ENCODE data around the gene ADAT3.
A peak's percentile ranks its signal among the peaks of the same experiment; 100 is the strongest.

ADAT3 gene

GRCh38 chr19:1945899-1946298 lies 40.7 kb downstream of the ADAT3 start:
- no peak for DNase-seq (ENCODE audit: extremely low read depth, low read depth)
- TF ChIP-seq CTCF (IDR thresholded peaks at IDR 0.05; ENCODE audit: low read depth, low read length) = peak; percentile 58

GRCh38 chr19:1947651-1948209 lies 42.5 kb downstream of the ADAT3 start:
- DNase-seq (ENCODE audit: extremely low read depth, low read depth) = no peak
- no peak for TF ChIP-seq CTCF (IDR thresholded peaks at IDR 0.05; ENCODE audit: low read depth, low read length)

- no peak for DNase-seq (ENCODE audit: extremely low read depth, low read depth)
- TF ChIP-seq CTCF (IDR thresholded peaks at IDR 0.05; ENCODE audit: low read depth, low read length) = no peak
These were observed 44.3 kb downstream of the ADAT3 start for GRCh38 chr19:1949304-1950101.

GRCh38 chr19:1950640-1951039 lies 45.4 kb downstream of the ADAT3 start:
- TF ChIP-seq CTCF (IDR thresholded peaks at IDR 0.05; ENCODE audit: low read depth, low read length) = no peak

GRCh38 chr19:1952635-1953034 lies 47.4 kb downstream of the ADAT3 start:
- DNase-seq (ENCODE audit: extremely low read depth, low read depth) = no peak
- TF ChIP-seq CTCF (IDR thresholded peaks at IDR 0.05; ENCODE audit: low read depth, low read length) = no peak

More at GRCh38 chr19:1950640-1951039, 45.4 kb downstream of the ADAT3 start:
- no peak for DNase-seq (ENCODE audit: extremely low read depth, low read depth)

- TF ChIP-seq CTCF (IDR thresholded peaks at IDR 0.05; ENCODE audit: low read depth, low read length) = no peak
- DNase-seq (ENCODE audit: extremely low read depth, low read depth) = no peak
These were observed 47.8 kb downstream of the ADAT3 start for GRCh38 chr19:1953037-1953436.

GRCh38 chr19:1953441-1954094 lies 48.4 kb downstream of the ADAT3 start:
- no peak for TF ChIP-seq CTCF (IDR thresholded peaks at IDR 0.05; ENCODE audit: low read depth, low read length)
- no peak for DNase-seq (ENCODE audit: extremely low read depth, low read depth)
